Left lung (tissue), 10 donors: Measurements from ENCODE around the gene AFMID. TPM values are rescaled to one million over a fixed set of nuclear protein-coding genes. Genes with fewer than 3 reads are reported as not detected.

Experiments
- ATAC-seq: fragments of 200-7000 bp; cut with Tn5 transposase; one replicate; pipeline ENCODE4 v1.9.1; 2020; ENCODE audit warnings: moderate library complexity
- DNase-seq, 4 donors: peaks; one replicate each; pipeline ENCODE4 v3.0.0-alpha.2; 2013 to 2020
- H3K27ac ChIP-seq, 2 donors: fragments of 200-600 bp; sonication (generic) in 1 of 2; one replicate each; pipeline versions ENCODE4 v1.5.0 to v1.8.0; 2020 to 2021
- H3K27me3 ChIP-seq, 2 donors: fragments of 200-600 bp; sonication (generic) in 1 of 2; one replicate each; pipeline versions ENCODE4 v1.5.0 to v1.8.0; 2020 to 2021
- H3K36me3 ChIP-seq, 2 donors: fragments of 200-600 bp; sonication (generic) in 1 of 2; one replicate each; pipeline versions ENCODE4 v1.5.0 to v1.8.0; 2020 to 2021
- H3K4me1 ChIP-seq, 2 donors: fragments of 200-600 bp; one replicate each; pipeline ENCODE4 v1.8.0; 2021
- H3K4me3 ChIP-seq, 2 donors: fragments of 200-600 bp; sonication (generic) in 1 of 2; one replicate each; pipeline versions ENCODE4 v1.5.0 to v1.8.0; 2020 to 2021; ENCODE audit warnings: mild to moderate bottlenecking in 1 of 2
- H3K9me3 ChIP-seq, 2 donors: fragments of 200-600 bp; sonication (generic) in 1 of 2; one replicate each; pipeline versions ENCODE4 v1.5.0 to v1.8.0; 2020 to 2021
- intact Hi-C, 2 donors: fragments of 100-400 bp; cut with DNase I; formaldehyde crosslinking; loops; one replicate each; pipeline versions ENCODE4 v1.11.2 to v1.14.2; 2022
- polyA plus RNA-seq, 6 donors: library from polyadenylated mRNA; unstranded; fragments of 120-200 nt; gene quantifications; one replicate each; pipeline ENCODE4 v1.2.1, GENCODE V29; 2013; ENCODE audit not compliant: insufficient read length in 6 of 6
- total RNA-seq, 2 donors: library from RNA; stranded (reverse); fragmentation: NEBNext Ultra II Directional; extraction: Animal tissue kit (Norgen Biotek cat#: 25700); gene quantifications; one replicate each; pipeline ENCODE4 v1.2.1, GENCODE V29; 2021
- TF ChIP-seq, protein P1 (sequence below), 2 donors: fragments of 200-600 bp; sonication (generic) in 1 of 2; IDR thresholded peaks; one replicate each; pipeline versions ENCODE4 v1.5.0 to v1.8.0; 2021; ENCODE audit warnings: antibody characterized with exemption in 2 of 2
- donor health status: DM: no; HTN: yes; CAD: no.
- donor health status: DM: no; HTN: no; CAD: no.

AFMID gene
- total and polyA plus RNA-seq, 8 donors, result 31.3 to 58.9 (median 50.9) TPM

DNA sequence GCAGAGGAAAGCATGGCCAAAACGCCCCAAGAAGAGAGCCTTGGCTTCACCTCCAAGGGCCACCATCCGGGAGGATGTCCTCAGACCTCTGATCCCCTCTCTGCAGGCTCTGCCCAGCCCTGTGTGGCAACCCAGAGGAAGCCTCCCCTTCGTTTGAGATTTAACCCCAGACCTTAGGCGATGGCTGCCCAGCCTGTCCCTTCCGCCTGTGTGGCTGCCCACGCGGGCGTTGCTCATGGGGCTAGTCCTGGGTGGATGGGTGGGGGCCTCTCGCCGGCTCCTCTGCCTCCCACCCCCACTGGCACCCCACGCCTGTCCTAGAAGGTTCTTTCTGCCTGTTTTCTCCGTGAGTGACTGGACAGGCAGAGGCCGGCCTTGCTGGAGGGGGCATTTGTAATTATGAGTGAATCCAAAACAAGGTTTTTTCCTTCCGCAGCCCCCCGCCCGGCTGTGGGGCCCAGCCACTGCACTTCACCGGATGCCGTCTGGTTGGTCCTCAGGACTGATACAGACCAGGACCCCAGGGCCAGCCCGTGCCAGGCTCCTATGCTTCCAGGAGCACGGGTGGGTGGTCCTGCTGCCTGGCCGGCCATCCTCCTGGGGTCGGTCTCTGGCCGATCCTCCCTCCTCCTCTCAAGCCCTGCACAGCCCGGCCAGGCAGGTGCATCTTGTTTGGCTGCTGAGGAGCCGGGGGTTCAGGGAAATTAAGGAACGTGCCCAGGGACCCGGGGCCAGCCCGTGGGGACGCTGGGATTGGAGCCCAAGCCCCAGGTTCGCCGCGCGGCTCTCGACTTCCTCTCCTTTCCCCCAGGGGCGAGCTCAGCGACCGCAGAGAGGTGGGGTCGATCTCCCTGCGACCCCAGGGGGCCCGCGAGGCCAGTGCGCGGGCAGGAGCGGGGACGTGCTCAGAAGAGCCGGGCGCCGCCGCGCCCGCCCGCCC is 44.1 kb downstream of the AFMID start, which contains the start of gene TMEM235:
TMEM235 (plus strand) TSS at position 636 of the 940 bp plus-strand sequence. CDS start 393 bp downstream, outside the sequence.
- ATAC-seq (no peak), DNase-seq (peak in 1 of 4 donors; percentile 78)
- peaks cover 26 to 69% of the 10 kb centered on the region in 2 donors for H3K27me3 ChIP-seq
- H3K36me3 ChIP-seq, result no peaks in the 10 kb centered on the region
- TF ChIP-seq, protein P1, sequence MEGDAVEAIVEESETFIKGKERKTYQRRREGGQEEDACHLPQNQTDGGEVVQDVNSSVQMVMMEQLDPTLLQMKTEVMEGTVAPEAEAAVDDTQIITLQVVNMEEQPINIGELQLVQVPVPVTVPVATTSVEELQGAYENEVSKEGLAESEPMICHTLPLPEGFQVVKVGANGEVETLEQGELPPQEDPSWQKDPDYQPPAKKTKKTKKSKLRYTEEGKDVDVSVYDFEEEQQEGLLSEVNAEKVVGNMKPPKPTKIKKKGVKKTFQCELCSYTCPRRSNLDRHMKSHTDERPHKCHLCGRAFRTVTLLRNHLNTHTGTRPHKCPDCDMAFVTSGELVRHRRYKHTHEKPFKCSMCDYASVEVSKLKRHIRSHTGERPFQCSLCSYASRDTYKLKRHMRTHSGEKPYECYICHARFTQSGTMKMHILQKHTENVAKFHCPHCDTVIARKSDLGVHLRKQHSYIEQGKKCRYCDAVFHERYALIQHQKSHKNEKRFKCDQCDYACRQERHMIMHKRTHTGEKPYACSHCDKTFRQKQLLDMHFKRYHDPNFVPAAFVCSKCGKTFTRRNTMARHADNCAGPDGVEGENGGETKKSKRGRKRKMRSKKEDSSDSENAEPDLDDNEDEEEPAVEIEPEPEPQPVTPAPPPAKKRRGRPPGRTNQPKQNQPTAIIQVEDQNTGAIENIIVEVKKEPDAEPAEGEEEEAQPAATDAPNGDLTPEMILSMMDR (IDR thresholded peaks at IDR 0.05), result no peak
- H3K4me1 ChIP-seq, result peaks cover 0 to 21% of the 10 kb centered on the region in 2 donors
- no peak within 1 kb of the TSS for H3K27ac ChIP-seq
- H3K4me3 ChIP-seq, result no peak within 1 kb of the TSS
- intact Hi-C loops, result no loop called here
- no peaks in the 10 kb centered on the region for H3K9me3 ChIP-seq

DNA sequence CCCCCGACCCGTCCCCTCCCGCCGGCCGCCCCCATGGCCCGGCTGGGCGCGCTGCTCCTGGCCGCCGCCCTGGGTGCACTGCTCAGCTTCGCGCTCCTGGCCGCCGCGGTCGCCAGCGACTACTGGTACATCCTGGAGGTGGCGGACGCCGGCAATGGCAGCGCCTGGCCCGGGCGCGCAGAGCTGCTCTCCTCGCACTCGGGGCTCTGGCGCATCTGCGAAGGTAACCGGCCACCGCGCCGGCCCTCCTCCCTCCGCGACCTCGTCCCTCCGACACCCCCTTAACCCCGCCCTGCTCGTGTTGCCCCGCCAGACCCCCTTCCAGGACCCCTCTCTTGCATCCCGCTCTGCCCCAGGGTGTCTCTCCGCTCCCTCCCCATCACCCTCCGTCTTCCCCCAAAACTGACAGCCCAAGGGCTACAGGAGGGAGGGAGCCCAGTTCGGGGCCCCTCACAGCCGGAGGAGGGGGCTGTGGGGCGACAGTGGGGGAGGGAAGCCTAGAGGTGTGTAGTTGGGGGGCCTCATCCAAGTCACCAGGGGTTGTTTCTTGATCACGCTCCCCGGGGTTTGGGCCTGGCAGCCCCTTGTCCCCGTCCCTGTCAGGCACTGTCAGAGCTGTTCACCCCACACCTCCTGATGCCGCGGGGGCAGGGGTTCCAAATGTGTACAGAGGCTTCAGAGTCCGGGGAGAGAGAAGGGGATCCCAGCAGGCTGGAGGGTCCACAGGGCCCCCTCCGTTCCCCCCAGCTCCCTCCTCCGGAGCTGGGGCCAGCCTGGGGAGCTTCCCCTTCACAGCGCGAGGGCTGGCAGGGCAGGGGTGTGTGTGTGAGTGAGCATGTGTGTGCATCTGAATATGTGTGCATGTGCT is 45.1 kb downstream of the AFMID start:
- intact Hi-C loops, result no loop called here
- Histone ChIP-seq H3K36me3 (no peaks in the 10 kb centered on the region), H3K4me1 (peaks cover 0 to 12% of the 10 kb centered on the region in 2 donors), H3K4me3 (no peak overlapping the region), H3K9me3 (no peaks in the 10 kb centered on the region), H3K27ac (no peak overlapping the region), H3K27me3 (peaks cover 26 to 61% of the 10 kb centered on the region in 2 donors)
- ATAC-seq (peak; percentile 26), DNase-seq (peak in 1 of 4 donors; percentile 81)
- TF ChIP-seq, protein P1 (IDR thresholded peaks at IDR 0.05), result no peak

DNA sequence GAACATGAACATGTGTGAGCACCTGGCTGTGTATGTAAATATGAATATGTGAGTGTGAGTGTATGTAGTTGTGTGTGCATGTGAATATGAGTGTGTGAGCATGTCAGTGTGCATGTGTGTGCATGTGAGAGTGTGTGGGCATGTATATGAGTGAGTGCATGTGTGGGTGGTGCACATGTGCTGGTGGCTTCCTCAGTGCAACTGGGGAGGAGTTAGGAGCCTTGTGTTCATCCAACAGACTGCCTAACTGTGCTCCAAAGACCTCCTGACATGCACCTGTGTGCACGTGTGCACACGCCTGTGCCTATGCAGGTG is 45.7 kb downstream of the AFMID start:
- peaks cover 26 to 57% of the 10 kb centered on the region in 2 donors for H3K27me3 ChIP-seq
- intact Hi-C loops, result no loop called here
- no peaks in the 10 kb centered on the region for H3K9me3 ChIP-seq
- ATAC-seq, result no peak
- TF ChIP-seq, protein P1 (IDR thresholded peaks at IDR 0.05), result no peak
- no peak overlapping the region for H3K4me3 ChIP-seq
- no peak for DNase-seq
- H3K36me3 ChIP-seq, result no peaks in the 10 kb centered on the region
- peaks cover 0 to 9% of the 10 kb centered on the region in 2 donors for H3K4me1 ChIP-seq
- no peak overlapping the region for H3K27ac ChIP-seq

DNA sequence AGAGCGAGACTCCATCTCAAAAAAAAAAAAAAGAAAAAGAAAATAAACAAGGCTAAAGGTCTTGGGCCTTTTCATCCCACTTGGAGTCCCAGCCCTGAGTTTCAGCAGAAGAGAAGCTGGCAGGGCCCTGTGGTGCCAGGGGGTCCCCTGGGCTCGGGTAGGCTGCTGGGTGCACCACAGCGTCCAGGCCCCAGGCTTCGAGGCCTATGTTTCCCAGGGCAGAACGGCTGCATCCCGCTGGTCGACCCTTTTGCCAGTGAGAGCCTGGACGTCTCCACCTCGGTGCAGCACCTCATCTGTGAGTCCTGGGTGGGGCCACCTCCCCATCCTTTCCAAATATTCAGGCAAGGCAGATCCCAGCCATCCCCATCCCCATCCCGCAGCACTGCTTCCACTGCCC is 46.5 kb downstream of the AFMID start:
- DNase-seq (no peak), ATAC-seq (no peak)
- intact Hi-C loops, result no loop called here
- H3K27me3 ChIP-seq, result peaks cover 26 to 52% of the 10 kb centered on the region in 2 donors
- TF ChIP-seq, protein P1 (IDR thresholded peaks at IDR 0.05), result no peak
- no peak overlapping the region for H3K4me3 ChIP-seq
- H3K36me3 ChIP-seq, result no peaks in the 10 kb centered on the region
- no peak overlapping the region for H3K27ac ChIP-seq
- H3K9me3 ChIP-seq, result no peaks in the 10 kb centered on the region
- H3K4me1 ChIP-seq, result peaks cover 0 to 9% of the 10 kb centered on the region in 2 donors
